GM23248 (cell line): Measurements from ENCODE around the gene NR5A2.

ENCODE experiments used
- EZH2 ChIP-seq: fragments of 200-600 bp; sonication (generic); IDR thresholded peaks from 2 replicates; pipeline ENCODE4 v1.6.1; 2018; ENCODE audit warnings: antibody characterized with exemption, mild to moderate bottlenecking; ENCODE audit not compliant: insufficient read depth, poor library complexity, severe bottlenecking
- EZH2phosphoT487 ChIP-seq: fragments of 200-600 bp; sonication (generic); IDR thresholded peaks from 2 replicates; pipeline ENCODE4 v1.6.1; 2018; ENCODE audit warnings: antibody characterized with exemption, moderate library complexity, mild to moderate bottlenecking, low read depth; ENCODE audit not compliant: insufficient read depth

GRCh38 chr1:200115532-200115931, 88.0 kb downstream of the NR5A2 start:
- no peak for TF ChIP-seq EZH2phosphoT487
- no peak for TF ChIP-seq EZH2
